ENCODE results near the gene IDNK. TPM values are rescaled to one million over a fixed set of nuclear protein-coding genes. Genes with fewer than 3 reads are reported as not detected.

IDNK gene
- total and polyA plus RNA-seq, 2 of the 8 experiments (the other 6 are each of a cell fraction or from before 2014, with no cell fraction given) = 0.29 to 0.48 TPM

DNA sequence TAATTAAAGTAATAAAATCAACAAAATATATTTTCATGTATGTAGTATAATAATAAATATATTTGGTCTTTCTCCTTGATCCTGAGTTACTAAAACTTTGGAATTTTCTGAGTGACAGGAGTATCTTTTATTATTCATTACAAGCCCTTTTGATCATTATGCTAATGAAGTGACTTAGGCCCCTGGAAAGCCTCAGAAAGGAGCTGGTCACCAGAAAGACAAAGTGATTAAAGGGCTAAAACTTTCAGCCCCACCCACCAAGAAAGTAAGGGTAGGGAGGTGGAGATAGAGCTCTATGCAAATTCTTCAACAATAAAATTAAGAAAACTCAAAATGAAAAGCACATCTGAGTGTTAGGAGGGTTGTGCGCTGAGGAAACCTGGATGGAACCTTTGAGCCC lies 57.3 kb downstream of the IDNK start:
- POLR2A ChIA-PET (ENCODE audit: partially characterized antibody) = interaction anchor here (1.2 to 1.3 kb wide), 3 partner anchors 11 to 28 kb away, joined by 3 to 7 read pairs (median 4); partner anchors contain the start of gene UBQLN1
- Histone ChIP-seq H3K27ac (ENCODE audit: low read depth, low read length) (no peak overlapping the region), H3K4me2 (ENCODE audit: insufficient read depth in 1 of 2, low read depth in 2 of 2, low read length in 2 of 2) (no peak overlapping the region), H3K14ac (ENCODE audit: insufficient read length) (no peak overlapping the region), H3K9ac (replicated peaks in 1 of 4; ENCODE audit: extremely low read depth in 1 of 4, low read depth in 3 of 4, low read length in 3 of 4) (no peak overlapping the region), H2AFZ (ENCODE audit: low read length) (no peak overlapping the region), H2BK120ac (replicated peaks; ENCODE audit: low read depth, low read length) (no peak overlapping the region), H3K4me3 (ENCODE audit: extremely low read depth in 1 of 4, insufficient read depth in 2 of 4, low read depth in 3 of 4, low read length in 4 of 4) (no peak overlapping the region), H3K23me2 (ENCODE audit: low read depth, low read length) (no peaks in the 10 kb centered on the region), H3K4ac (replicated peaks; ENCODE audit: insufficient read length, low read depth, low read length) (no peak overlapping the region), H3K36me3 (ENCODE audit: control insufficient read depth in 2 of 4, insufficient read depth in 4 of 4, low read length in 3 of 4) (peaks cover 5 to 56% (median 26%) of the 10 kb centered on the region in 4 experiments), H4K8ac (ENCODE audit: extremely low read depth, insufficient read depth, low read length) (no peak overlapping the region), H3K79me2 (ENCODE audit: control insufficient read depth in 1 of 2, insufficient read depth in 2 of 2, low read length in 2 of 2) (peaks cover 0 to 75% of the 10 kb centered on the region in 2 experiments; a peak in 3 of 4 replicates), H3K4me1 (replicated peaks in 1 of 4; ENCODE audit: control insufficient read depth in 3 of 4, insufficient read depth in 4 of 4, low read length in 3 of 4) (peaks cover 0 to 5% (median 1%) of the 10 kb centered on the region in 4 experiments; a peak in 2 of 7 replicates), H2BK5ac (ENCODE audit: low read depth, low read length) (no peak overlapping the region), H2BK12ac (ENCODE audit: low read depth, low read length) (no peak overlapping the region), H3K27me3 (replicated peaks in 1 of 4; ENCODE audit: control insufficient read depth in 3 of 4, extremely low read depth in 1 of 4, insufficient read depth in 3 of 4, low read length in 3 of 4) (no peaks in the 10 kb centered on the region), H2BK15ac (ENCODE audit: low read length) (no peak overlapping the region), H3K79me1 (ENCODE audit: low read depth, low read length) (no peaks in the 10 kb centered on the region; the same call in 1 of the 2 replicates), H4K5ac (ENCODE audit: insufficient read length, low read depth, low read length) (no peak overlapping the region), H4K91ac (replicated peaks; ENCODE audit: insufficient read length, low read length) (no peak overlapping the region), H3K9me3 (ENCODE audit: insufficient read depth in 2 of 2, low read depth in 1 of 2, low read length in 1 of 2) (no peaks in the 10 kb centered on the region), H2BK20ac (ENCODE audit: low read length) (no peak overlapping the region), H2AK5ac (ENCODE audit: low read depth, low read length) (no peak overlapping the region), H3K18ac (ENCODE audit: extremely low read depth, low read length) (no peak overlapping the region), H4K20me1 (replicated peaks in 1 of 2; ENCODE audit: control insufficient read depth in 1 of 2, insufficient read depth in 2 of 2, low read length in 2 of 2) (peaks cover 4 to 7% of the 10 kb centered on the region in 2 experiments), H3K56ac (replicated peaks; ENCODE audit: insufficient read length, low read depth, low read length) (no peak overlapping the region), H3K23ac (ENCODE audit: insufficient read length) (no peak overlapping the region)
- DNase-seq (ENCODE audit: low read depth in 1 of 2, low spot score in 2 of 2) (no peak), FAIRE-seq (no peak)
- CTCF ChIA-PET (ENCODE audit: partially characterized antibody) = interaction anchor here (0.9 kb wide), 2 partner anchors 31 to 35 kb away, joined by 3 read pairs; no protein-coding TSS in a partner anchor
- 87% methylated on average over 1 of the region's 1 CpG; no CpG with 5 or more reads in 1 of the 2 experiments for WGBS, 2 experiments (ENCODE audit: extremely low coverage in 1 of 2, insufficient coverage in 1 of 2, insufficient read length in 1 of 2, insufficient replicate concordance in 2 of 2, low coverage in 1 of 2, low lambda C conversion rate in 2 of 2, missing lambda C conversion rate in 1 of 2)
- TF ChIP-seq BCL11A (IDR thresholded peaks at IDR 0.05; ENCODE audit: low read depth in 2 of 2, low read length in 2 of 2) = no peak
- TF ChIP-seq, protein P1, sequence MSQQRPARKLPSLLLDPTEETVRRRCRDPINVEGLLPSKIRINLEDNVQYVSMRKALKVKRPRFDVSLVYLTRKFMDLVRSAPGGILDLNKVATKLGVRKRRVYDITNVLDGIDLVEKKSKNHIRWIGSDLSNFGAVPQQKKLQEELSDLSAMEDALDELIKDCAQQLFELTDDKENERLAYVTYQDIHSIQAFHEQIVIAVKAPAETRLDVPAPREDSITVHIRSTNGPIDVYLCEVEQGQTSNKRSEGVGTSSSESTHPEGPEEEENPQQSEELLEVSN (IDR thresholded peaks at IDR 0.05) = no peak
- TF ChIP-seq RFX5 (IDR thresholded peaks at IDR 0.05; ENCODE audit: borderline replicate concordance, low read depth, low read length) = no peak
- no peak for TF ChIP-seq KDM5A (IDR thresholded peaks at IDR 0.05; ENCODE audit: low read length)
- no peak for TF ChIP-seq SIRT6 (IDR thresholded peaks at IDR 0.05; ENCODE audit: low read length)
- no peak for TF ChIP-seq EGR1 (IDR thresholded peaks at IDR 0.05; ENCODE audit: borderline replicate concordance, low read depth, low read length)
- TF ChIP-seq SRF (IDR thresholded peaks at IDR 0.05; ENCODE audit: low read depth, low read length) = no peak
- TF ChIP-seq, protein P2, sequence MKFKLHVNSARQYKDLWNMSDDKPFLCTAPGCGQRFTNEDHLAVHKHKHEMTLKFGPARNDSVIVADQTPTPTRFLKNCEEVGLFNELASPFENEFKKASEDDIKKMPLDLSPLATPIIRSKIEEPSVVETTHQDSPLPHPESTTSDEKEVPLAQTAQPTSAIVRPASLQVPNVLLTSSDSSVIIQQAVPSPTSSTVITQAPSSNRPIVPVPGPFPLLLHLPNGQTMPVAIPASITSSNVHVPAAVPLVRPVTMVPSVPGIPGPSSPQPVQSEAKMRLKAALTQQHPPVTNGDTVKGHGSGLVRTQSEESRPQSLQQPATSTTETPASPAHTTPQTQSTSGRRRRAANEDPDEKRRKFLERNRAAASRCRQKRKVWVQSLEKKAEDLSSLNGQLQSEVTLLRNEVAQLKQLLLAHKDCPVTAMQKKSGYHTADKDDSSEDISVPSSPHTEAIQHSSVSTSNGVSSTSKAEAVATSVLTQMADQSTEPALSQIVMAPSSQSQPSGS (IDR thresholded peaks at IDR 0.05; ENCODE audit: low read length) = no peak
- TF ChIP-seq TEAD4 (IDR thresholded peaks at IDR 0.05; ENCODE audit: low read depth, low read length) = no peak

Measured in H1 (cell line).